GM12878 (cell line): ENCODE data around the gene ANKMY1. TPM values are rescaled to one million over a fixed set of nuclear protein-coding genes. Genes with fewer than 3 reads are reported as not detected.

Source experiments
- ATAC-seq: fragments of 200-7000 bp; cut with Tn5 transposase; 3 replicates; pipeline ENCODE4 v1.9.1; 2020; ENCODE audit warnings: mild to moderate bottlenecking, moderate library complexity
- BruUV-seq: library from RNA; stranded (reverse); fragments of 400-500 nt; replicated peaks from 2 replicates; lab custom pipeline; 2021; lab: Mats Ljungman, UMichigan
- CTCF ChIA-PET: fragments of 300-600 bp; sonication (Branson Sonifier 250); formaldehyde crosslinking; extraction: SDS; loops from one replicate; lab custom pipeline; 2021; ENCODE audit warnings: inconsistent platforms; lab: Yijun Ruan, JAX
- POLR2A ChIA-PET: fragments of 350-600 bp; formaldehyde crosslinking; extraction: SDS; loops from one replicate; lab custom pipeline; 2021; ENCODE audit warnings: inconsistent platforms; lab: Charles Lee
- RAD21 ChIA-PET: fragments of 300-600 bp; sonication (Branson Sonifier 250); formaldehyde crosslinking; loops from one replicate; lab custom pipeline; 2023; ENCODE audit warnings: antibody characterized with exemption; ENCODE audit not compliant: unreplicated experiment; lab: Charles Lee
- SMC1A ChIA-PET: fragments of 300-600 bp; sonication (Branson Sonifier 250); formaldehyde crosslinking; loops from one replicate; lab custom pipeline; 2023; ENCODE audit not compliant: unreplicated experiment, uncharacterized antibody; lab: Charles Lee
- DNase-seq: peaks from one replicate; pipeline ENCODE4 v3.0.0-alpha.2; 2011; ENCODE audit warnings: low read depth, low spot score
- FAIRE-seq: peaks from 3 replicates; lab custom pipeline; 2011; peaks lifted over from hg19 to GRCh38; lab: Jason Lieb, UNC
- H2AFZ ChIP-seq: 2 replicates; pipeline ENCODE4 v1.6.0; 2011; ENCODE audit warnings: low read depth, low read length, control low read depth; ENCODE audit not compliant: control insufficient read depth
- H3K27ac ChIP-seq: 2 replicates; pipeline ENCODE4 v1.5.1; 2011; ENCODE audit warnings: control low read depth; ENCODE audit not compliant: control insufficient read depth, insufficient read depth
- H3K27me3 ChIP-seq, 2 experiments: replicated peaks in 1 of 2; 2 replicates each; pipeline versions ENCODE4 v1.6.0 to v1.6.1; 2011; ENCODE audit warnings: low read length in 1 of 2; ENCODE audit not compliant: control insufficient read depth in 2 of 2, insufficient read depth in 2 of 2
- H3K36me3 ChIP-seq, 2 experiments: 2 replicates each; pipeline ENCODE4 v1.5.1; 2011; ENCODE audit warnings: low read length in 1 of 2; ENCODE audit not compliant: control insufficient read depth in 2 of 2, insufficient read depth in 2 of 2
- H3K4me1 ChIP-seq: 2 replicates; pipeline ENCODE4 v1.6.1; 2011; ENCODE audit warnings: mild to moderate bottlenecking, low read length, moderate library complexity, mixed read lengths; ENCODE audit not compliant: control insufficient read depth, insufficient read depth
- H3K4me2 ChIP-seq: 2 replicates; pipeline ENCODE4 v1.6.0; 2011; ENCODE audit warnings: control low read depth; ENCODE audit not compliant: control insufficient read depth, insufficient read depth
- H3K4me3 ChIP-seq: fragments of 200-600 bp; sonication (generic); 2 replicates; pipeline ENCODE4 v1.5.1; 2016
- H3K79me2 ChIP-seq: 2 replicates; pipeline ENCODE4 v1.6.0; 2011; ENCODE audit warnings: low read length; ENCODE audit not compliant: control insufficient read depth, insufficient read depth
- H3K9ac ChIP-seq: 2 replicates; pipeline ENCODE4 v1.8.0; 2011; ENCODE audit warnings: low read length, control low read depth, mixed read lengths; ENCODE audit not compliant: control insufficient read depth, insufficient read depth
- H3K9me3 ChIP-seq: replicated peaks from 3 replicates; pipeline ENCODE4 v1.5.1; 2011; ENCODE audit warnings: mild to moderate bottlenecking, low read length; ENCODE audit not compliant: control insufficient read depth, insufficient read depth
- H4K20me1 ChIP-seq: 2 replicates; pipeline ENCODE4 v1.6.0; 2011; ENCODE audit not compliant: control insufficient read depth, insufficient read depth
- CBX5 ChIP-seq: sonication (generic); IDR thresholded peaks from 2 replicates; pipeline ENCODE4 v1.6.1; 2016; ENCODE audit warnings: low read depth, moderate library complexity, mild to moderate bottlenecking, inconsistent platforms
- CREM ChIP-seq: IDR thresholded peaks from 2 replicates; pipeline ENCODE4 v1.6.1; 2014; ENCODE audit warnings: antibody characterized with exemption, low read depth
- E2F4 ChIP-seq: IDR thresholded peaks from 2 replicates; pipeline ENCODE4 v1.6.1; 2012; ENCODE audit warnings: low read depth, low read length, improper control_type of control experiment
- EED ChIP-seq: sonication (generic); IDR thresholded peaks from 2 replicates; pipeline ENCODE4 v1.6.1; 2016; ENCODE audit warnings: antibody characterized with exemption, low read depth
- JUNB ChIP-seq: IDR thresholded peaks from 2 replicates; pipeline ENCODE4 v1.6.1; 2016; ENCODE audit warnings: antibody characterized with exemption, mild to moderate bottlenecking
- MTA3 ChIP-seq: IDR thresholded peaks from 2 replicates; pipeline ENCODE4 v1.6.1; 2012; ENCODE audit warnings: low read length, inconsistent platforms, borderline replicate concordance
- SIX5 ChIP-seq: IDR thresholded peaks from 2 replicates; pipeline ENCODE4 v1.6.1; 2011; ENCODE audit warnings: mild to moderate bottlenecking, low read depth, low read length, moderate library complexity; ENCODE audit not compliant: severe bottlenecking
- SMAD5 ChIP-seq: IDR thresholded peaks from 2 replicates; pipeline ENCODE4 v1.6.1; 2016; ENCODE audit warnings: antibody characterized with exemption, low read depth
- TCF3 ChIP-seq: IDR thresholded peaks from 2 replicates; pipeline ENCODE4 v1.6.1; 2012; ENCODE audit warnings: low read depth, mild to moderate bottlenecking, low read length, borderline replicate concordance; ENCODE audit not compliant: insufficient read depth
- YBX1 ChIP-seq: fragments of 450-650 bp; IDR thresholded peaks from 2 replicates; pipeline ENCODE4 v1.6.1; 2016; ENCODE audit warnings: antibody characterized with exemption
- ZNF384 ChIP-seq: IDR thresholded peaks from 2 replicates; pipeline ENCODE4 v1.6.1; 2012; ENCODE audit warnings: low read depth, mild to moderate bottlenecking, low read length, improper control_type of control experiment, borderline replicate concordance
- WGBS: methylation state at CpG from one replicate; pipeline ENCODE4 v1.1.6; 2016; ENCODE audit warnings: low lambda C conversion rate; ENCODE audit not compliant: insufficient replicate concordance, insufficient coverage; ENCODE audit errors: missing lambda C conversion rate; 5-methylcytosine and 5-hydroxymethylcytosine counted together
- in situ Hi-C: fragments of 300-500 bp; cut with MboI; formaldehyde crosslinking; loops from 9 replicates; pipeline ENCODE4 v1.14.3; 2018; ENCODE audit warnings: mixed read lengths
- intact Hi-C: fragments of 100-400 bp; cut with micrococcal nuclease; formaldehyde crosslinking; loops from one replicate; pipeline ENCODE4 v1.14.2; 2022; ENCODE audit not compliant: unreplicated experiment
- polyA plus RNA-seq, 11 experiments: library from polyadenylated mRNA; depleted of rRNA in 4 of 11; unstranded in 6 of 11; stranded (reverse) in 5 of 11; fragments of >200 nt; fragmentation: Nextera tagmentation in 4 of 11; fragmentation: Illumina TruSeq in 1 of 11; extraction: Ambion mirVana in 4 of 11; extraction: Trizol in 1 of 11; gene quantifications; 1 replicate in 1 of 11; 2 replicates in 10 of 11; pipeline versions ENCODE4 v1.2.1 to v1.2.3, GENCODE V29; 2011 to 2016; ENCODE audit warnings: inconsistent platforms in 2 of 11, missing spikeins in 2 of 11, low read depth in 1 of 11
- total RNA-seq, 4 experiments: library from RNA; depleted of rRNA in 3 of 4; stranded (reverse); fragments of >200 nt in 3 of 4; fragmentation: Illumina TruSeq in 1 of 4; extraction: Trizol in 1 of 4; gene quantifications; 2 replicates each; pipeline versions ENCODE4 v1.2.1 to v1.2.3, GENCODE V29; 2013 to 2021
- TF ChIP-seq, protein P1 (sequence below): fragments of 450-650 bp; IDR thresholded peaks from 2 replicates; pipeline ENCODE4 v1.6.1; 2014; ENCODE audit warnings: mild to moderate bottlenecking

The ANKMY1 gene
- total and polyA plus RNA-seq, 10 of the 15 experiments (the other 5 are each of a cell fraction or from before 2014, with no cell fraction given), result 1.1 to 15.3 (median 11.1) TPM

- no peak for FAIRE-seq
- SMC1A ChIA-PET, result no interaction called here
- TF ChIP-seq CBX5, result peak; percentile 99
- TF ChIP-seq EED, result no peak
- TF ChIP-seq, all 136 proteins: peak for 1
- Histone ChIP-seq H3K9ac (no peak overlapping the region), H3K36me3 (no peaks in the 10 kb centered on the region), H3K4me3 (no peak overlapping the region), H4K20me1 (no peaks in the 10 kb centered on the region), H3K27me3 (no peaks in the 10 kb centered on the region), H3K9me3 (peaks cover 7% of the 10 kb centered on the region; the same call in 2 of the 3 replicates), H3K4me2 (no peak overlapping the region), H3K79me2 (no peaks in the 10 kb centered on the region), H3K4me1 (no peaks in the 10 kb centered on the region), H2AFZ (no peak overlapping the region), H3K27ac (no peak overlapping the region)
- CTCF ChIA-PET, result interaction anchor here (1.1 kb wide), 1 partner anchor 18 kb away, joined by 3 read pairs; no protein-coding TSS in a partner anchor
- ATAC-seq, result no peak
- DNase-seq, result no peak
- 100% methylated on average over 1 of the region's 1 CpG for WGBS
- RAD21 ChIA-PET, result no interaction called here
- POLR2A ChIA-PET, result no interaction called here
- intact Hi-C loops, result no loop called here
- in situ Hi-C loops, result no loop called here
- no TSS peak for BruUV-seq
These were observed 25.6 kb downstream of the ANKMY1 start for GRCh38 chr2:240532031-240532775.

DNA sequence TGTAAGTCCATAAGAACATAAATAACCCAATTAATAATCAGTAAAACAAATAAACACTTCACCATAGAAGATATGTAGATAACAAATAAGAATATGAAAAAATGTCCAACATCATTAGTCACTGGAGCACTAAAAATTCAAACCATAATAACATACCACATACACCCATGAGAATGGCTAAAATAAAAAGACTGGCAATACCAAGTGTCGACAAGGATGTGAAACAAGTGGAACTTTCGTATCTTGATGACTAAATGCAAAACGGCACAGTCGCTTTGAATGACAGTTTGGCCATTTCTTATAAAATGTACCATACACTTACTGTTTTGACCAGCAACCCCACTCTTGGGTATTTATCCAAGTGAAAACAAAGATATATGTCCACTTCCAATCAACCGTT is 26.8 kb downstream of the ANKMY1 start:
- FAIRE-seq (no peak), ATAC-seq (no peak)
- no peaks in the 10 kb centered on the region for H3K79me2 ChIP-seq
- H3K4me2 ChIP-seq, result no peak overlapping the region
- POLR2A ChIA-PET, result no interaction called here
- H3K27ac ChIP-seq, result no peak overlapping the region
- H3K27me3 ChIP-seq, result no peaks in the 10 kb centered on the region
- intact Hi-C loops, result no loop called here
- no peak overlapping the region for H3K9ac ChIP-seq
- H3K9me3 ChIP-seq, result peaks cover 12% of the 10 kb centered on the region; the same call in 2 of the 3 replicates
- no peaks in the 10 kb centered on the region for H3K4me1 ChIP-seq
- in situ Hi-C loops, result no loop called here
- TF ChIP-seq JUNB, result no peak
- TF ChIP-seq, protein P1, sequence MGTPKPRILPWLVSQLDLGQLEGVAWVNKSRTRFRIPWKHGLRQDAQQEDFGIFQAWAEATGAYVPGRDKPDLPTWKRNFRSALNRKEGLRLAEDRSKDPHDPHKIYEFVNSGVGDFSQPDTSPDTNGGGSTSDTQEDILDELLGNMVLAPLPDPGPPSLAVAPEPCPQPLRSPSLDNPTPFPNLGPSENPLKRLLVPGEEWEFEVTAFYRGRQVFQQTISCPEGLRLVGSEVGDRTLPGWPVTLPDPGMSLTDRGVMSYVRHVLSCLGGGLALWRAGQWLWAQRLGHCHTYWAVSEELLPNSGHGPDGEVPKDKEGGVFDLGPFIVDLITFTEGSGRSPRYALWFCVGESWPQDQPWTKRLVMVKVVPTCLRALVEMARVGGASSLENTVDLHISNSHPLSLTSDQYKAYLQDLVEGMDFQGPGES, result no peak
- TF ChIP-seq CBX5, result no peak
- no peak for TF ChIP-seq E2F4
- TF ChIP-seq CREM, result no peak
- TF ChIP-seq TCF3, result no peak
- no peak for TF ChIP-seq SMAD5
- no peak for TF ChIP-seq MTA3
- no peak for TF ChIP-seq SIX5
- no peak for TF ChIP-seq ZNF384
- no peak for TF ChIP-seq YBX1
- TF ChIP-seq, all 136 proteins: peak for 0
- H3K4me3 ChIP-seq, result no peak overlapping the region
- peaks cover 0 to 2% of the 10 kb centered on the region in 2 experiments; a peak in 1 of 4 replicates for H3K36me3 ChIP-seq
- H4K20me1 ChIP-seq, result no peaks in the 10 kb centered on the region
- no TSS peak for BruUV-seq
- SMC1A ChIA-PET, result no interaction called here
- RAD21 ChIA-PET, result no interaction called here
- WGBS, result 94% methylated on average over 5 of the region's 5 CpGs
- CTCF ChIA-PET, result no interaction called here
- no peak for DNase-seq
- H2AFZ ChIP-seq, result no peak overlapping the region
